Panc1 (cell line): ENCODE data around the gene BCL2L2. TPM values are rescaled to one million over a fixed set of nuclear protein-coding genes. Genes with fewer than 3 reads are reported as not detected.
A peak's percentile ranks its signal among the peaks of the same experiment; 100 is the strongest.

Experiments used
- ATAC-seq: fragments of 200-7000 bp; cut with Tn5 transposase; 2 replicates; pipeline ENCODE4 v1.9.1; 2020; ENCODE audit warnings: mild to moderate bottlenecking, moderate library complexity
- BruUV-seq: library from RNA; stranded (reverse); fragments of 400-500 nt; replicated peaks from 2 replicates; lab custom pipeline; 2021; lab: Mats Ljungman, UMichigan
- CTCF ChIA-PET: fragments of 300-600 bp; sonication (Branson Sonifier 250); formaldehyde crosslinking; loops from one replicate; lab custom pipeline; 2022; ENCODE audit warnings: antibody characterized with exemption; lab: Charles Lee
- POLR2A ChIA-PET: fragments of 300-600 bp; sonication (Branson Sonifier 250); formaldehyde crosslinking; loops from one replicate; lab custom pipeline; 2022; ENCODE audit warnings: antibody characterized with exemption; lab: Charles Lee
- DNase-seq: peaks from one replicate; pipeline ENCODE4 v3.0.0-alpha.2; 2010; ENCODE audit warnings: low read depth, low spot score
- H3K27ac ChIP-seq: 2 replicates; pipeline ENCODE4 v1.5.1; 2011; ENCODE audit warnings: mild to moderate bottlenecking, low read length, inconsistent platforms
- H3K27me3 ChIP-seq: fragments of 200-500 bp; sonication (Bioruptor generic); 2 replicates; pipeline ENCODE4 v1.6.0; 2014; ENCODE audit warnings: low read length, inconsistent platforms; ENCODE audit not compliant: control insufficient read depth, insufficient read depth
- H3K36me3 ChIP-seq: fragments of 200-500 bp; sonication (Bioruptor generic); 2 replicates; pipeline ENCODE4 v1.5.1; 2014; ENCODE audit warnings: inconsistent platforms, mild to moderate bottlenecking, low read length, moderate library complexity; ENCODE audit not compliant: control insufficient read depth, insufficient read depth
- H3K4me1 ChIP-seq: 2 replicates; pipeline ENCODE4 v1.5.1; 2011; ENCODE audit warnings: inconsistent platforms, mild to moderate bottlenecking, low read length, moderate library complexity; ENCODE audit not compliant: control insufficient read depth, insufficient read depth
- H3K4me3 ChIP-seq, 2 experiments: 2 replicates each; pipeline ENCODE4 v1.5.1; 2011 to 2012; ENCODE audit warnings: low read depth in 2 of 2, low read length in 2 of 2, mild to moderate bottlenecking in 2 of 2, inconsistent platforms in 1 of 2, moderate library complexity in 1 of 2
- H3K9me3 ChIP-seq: fragments of 200-500 bp; sonication (Bioruptor generic); 2 replicates; pipeline ENCODE4 v1.5.1; 2014; ENCODE audit warnings: low read depth, mild to moderate bottlenecking, inconsistent platforms, low read length, moderate library complexity; ENCODE audit not compliant: control insufficient read depth, insufficient read depth
- POLR2AphosphoS5 ChIP-seq: IDR thresholded peaks from 2 replicates; pipeline ENCODE4 v1.6.1; 2012; ENCODE audit warnings: mild to moderate bottlenecking, low read depth, low read length, moderate library complexity
- REST ChIP-seq, 2 experiments: IDR thresholded peaks; 2 replicates each; pipeline ENCODE4 v1.6.1; 2011 to 2012; ENCODE audit warnings: low read depth in 2 of 2, control low read depth in 1 of 2, low read length in 1 of 2, mild to moderate bottlenecking in 1 of 2, moderate library complexity in 1 of 2; ENCODE audit not compliant: insufficient read depth in 1 of 2
- SIN3A ChIP-seq: IDR thresholded peaks from 2 replicates; pipeline ENCODE4 v1.6.1; 2012; ENCODE audit warnings: low read depth, mild to moderate bottlenecking, low read length, moderate library complexity, borderline replicate concordance; ENCODE audit not compliant: insufficient read depth
- TCF7L2 ChIP-seq: IDR thresholded peaks from 2 replicates; pipeline ENCODE4 v1.6.1; 2011; ENCODE audit warnings: mild to moderate bottlenecking, low read depth, low read length, inconsistent platforms
- in situ Hi-C: cut with HindIII; loops from 2 replicates; pipeline ENCODE4 v1.10.0; 2016; ENCODE audit warnings: low sequenced_read_pairs, low pct_unique_long_range_greater_than_20kb
- intact Hi-C: fragments of 100-400 bp; cut with micrococcal nuclease; formaldehyde crosslinking; loops from one replicate; pipeline ENCODE4 v1.10.0; 2022; ENCODE audit not compliant: unreplicated experiment
- total RNA-seq: library from RNA; stranded (reverse); gene quantifications from one replicate; pipeline ENCODE4 v1.2.1, GENCODE V29; 2021; ENCODE audit not compliant: unreplicated experiment
- TF ChIP-seq, protein P1 (sequence below): fragments of 450-650 bp; IDR thresholded peaks from 2 replicates; pipeline ENCODE4 v1.5.1; 2017; ENCODE audit warnings: mild to moderate bottlenecking

The BCL2L2 gene
- total RNA-seq, 1 experiment from 2014 or later, result 18.9 TPM

GRCh38 chr14:23301288-23301968 lies 5.2 kb upstream of the BCL2L2 start:
- Histone ChIP-seq H3K36me3 (no peaks in the 10 kb centered on the region), H3K4me1 (peaks cover 16% of the 10 kb centered on the region), H3K9me3 (no peaks in the 10 kb centered on the region), H3K27ac (peak overlapping the region; percentile 81), H3K27me3 (no peaks in the 10 kb centered on the region), H3K4me3 (peak overlapping the region; percentile 67 to 90)
- ChIA-PET POLR2A (no interaction called here), CTCF (interaction anchor here (0.6 to 1.1 kb wide), 2 partner anchors 181 to 269 kb away, joined by 3 to 4 read pairs; no protein-coding TSS in a partner anchor)
- intact Hi-C loops (no loop called here), in situ Hi-C loops (no loop called here)
- no TSS peak for BruUV-seq
- peak; percentile 93 for TF ChIP-seq TCF7L2
- TF ChIP-seq, protein P1, sequence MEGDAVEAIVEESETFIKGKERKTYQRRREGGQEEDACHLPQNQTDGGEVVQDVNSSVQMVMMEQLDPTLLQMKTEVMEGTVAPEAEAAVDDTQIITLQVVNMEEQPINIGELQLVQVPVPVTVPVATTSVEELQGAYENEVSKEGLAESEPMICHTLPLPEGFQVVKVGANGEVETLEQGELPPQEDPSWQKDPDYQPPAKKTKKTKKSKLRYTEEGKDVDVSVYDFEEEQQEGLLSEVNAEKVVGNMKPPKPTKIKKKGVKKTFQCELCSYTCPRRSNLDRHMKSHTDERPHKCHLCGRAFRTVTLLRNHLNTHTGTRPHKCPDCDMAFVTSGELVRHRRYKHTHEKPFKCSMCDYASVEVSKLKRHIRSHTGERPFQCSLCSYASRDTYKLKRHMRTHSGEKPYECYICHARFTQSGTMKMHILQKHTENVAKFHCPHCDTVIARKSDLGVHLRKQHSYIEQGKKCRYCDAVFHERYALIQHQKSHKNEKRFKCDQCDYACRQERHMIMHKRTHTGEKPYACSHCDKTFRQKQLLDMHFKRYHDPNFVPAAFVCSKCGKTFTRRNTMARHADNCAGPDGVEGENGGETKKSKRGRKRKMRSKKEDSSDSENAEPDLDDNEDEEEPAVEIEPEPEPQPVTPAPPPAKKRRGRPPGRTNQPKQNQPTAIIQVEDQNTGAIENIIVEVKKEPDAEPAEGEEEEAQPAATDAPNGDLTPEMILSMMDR, result peak; percentile 92
- no peak for TF ChIP-seq POLR2AphosphoS5
- no peak for TF ChIP-seq REST (IDR thresholded peaks at IDR 0.05; ENCODE audit: insufficient read depth in 1 of 2, low read depth in 2 of 2, low read length in 1 of 2)
- no peak; the same call in 1 of the 2 replicates for TF ChIP-seq SIN3A
- ATAC-seq (peak; percentile 91), DNase-seq (peak; percentile 63)

DNA sequence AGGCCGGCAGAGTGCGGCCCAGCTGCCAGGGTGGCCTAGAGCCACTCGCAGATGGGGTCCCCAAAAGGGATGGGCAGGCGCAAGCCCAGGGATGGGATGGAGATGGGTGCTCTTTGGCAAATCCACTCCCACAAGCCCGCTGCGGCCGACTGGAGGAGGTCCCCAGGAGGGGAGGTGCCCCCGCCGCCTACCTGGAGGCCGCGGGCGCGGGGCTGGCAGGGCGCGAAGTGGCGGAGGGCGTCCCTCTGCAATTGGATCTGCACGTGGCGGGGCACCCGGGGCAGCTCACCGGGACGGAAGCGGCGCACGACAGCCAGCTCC lies 4.7 kb upstream of the BCL2L2 start:
- H3K27ac ChIP-seq, result peak overlapping the region; percentile 63
- intact Hi-C loops (no loop called here), in situ Hi-C loops (no loop called here)
- peak overlapping the region; percentile 59 to 80 for H3K4me3 ChIP-seq
- H3K4me1 ChIP-seq, result peaks cover 16% of the 10 kb centered on the region
- ChIA-PET CTCF (interaction anchor here (0.6 kb wide), 1 partner anchor 269 kb away, joined by 3 read pairs; no protein-coding TSS in a partner anchor), POLR2A (no interaction called here)
- H3K27me3 ChIP-seq, result no peaks in the 10 kb centered on the region
- TF ChIP-seq SIN3A (0 out of 2 replicates have a peak, but pooled peaks have one; percentile 24), POLR2AphosphoS5 (peak; percentile 40; the same call in 1 of the 2 replicates)
- TF ChIP-seq, protein P1, result no peak
- peaks cover 2% of the 10 kb centered on the region; the same call in 1 of the 2 replicates for H3K36me3 ChIP-seq
- DNase-seq, result no peak
- ATAC-seq, result peak; percentile 32
- no peaks in the 10 kb centered on the region for H3K9me3 ChIP-seq
- no TSS peak for BruUV-seq
